Measurements from ENCODE around the gene MATN3.
A peak's percentile ranks its signal among the peaks of the same experiment; 100 is the strongest.

The MATN3 gene

DNA sequence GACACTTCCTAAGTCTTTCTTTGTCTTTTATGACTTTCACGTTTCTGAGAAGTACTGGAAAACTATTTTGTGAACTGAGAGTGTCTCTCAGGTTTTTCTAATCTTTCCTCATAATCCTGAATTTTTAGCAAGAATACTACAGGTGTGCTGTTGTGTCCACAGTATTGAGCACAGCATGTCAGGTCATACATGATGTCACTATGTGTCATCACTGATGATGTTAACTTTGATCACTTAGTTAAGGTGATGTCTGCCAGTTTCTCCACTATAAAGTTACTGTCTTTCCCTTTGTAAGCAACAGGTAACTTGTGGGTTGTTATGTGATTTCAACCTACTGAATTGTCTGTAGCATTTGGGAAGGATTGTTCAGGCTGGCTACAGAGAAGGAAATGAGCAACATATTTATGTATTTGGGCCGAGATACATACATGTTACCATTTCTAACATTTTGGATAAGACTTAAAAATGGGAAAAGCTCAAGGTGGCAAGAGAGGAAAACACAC is 11.1 kb downstream of the MATN3 start:
- ATAC-seq (replicated peaks): no peak

DNA sequence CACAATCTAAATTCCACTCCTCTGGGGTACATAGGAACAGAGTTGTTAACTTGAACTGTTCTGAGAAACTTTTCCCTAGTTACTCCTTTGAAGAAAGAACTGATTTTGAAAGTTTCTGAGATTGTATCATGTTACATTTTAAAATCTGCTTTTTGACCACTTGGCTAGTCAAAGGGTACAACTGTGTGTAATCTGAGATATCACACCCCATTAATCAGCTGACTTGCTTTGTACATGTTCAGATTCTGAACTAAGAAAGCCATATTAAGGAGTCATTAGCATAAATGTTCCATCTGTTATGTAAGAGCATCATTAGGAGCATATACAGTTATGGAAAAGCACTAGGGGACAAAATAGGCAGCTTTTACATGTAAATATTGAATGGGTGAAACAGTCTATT is 18.7 kb downstream of the MATN3 start:
- Mint-ChIP-seq H3K4me1 (peaks cover 8 to 13% of the 10 kb centered on the region in 2 donors), H3K36me3 (no peaks in the 10 kb centered on the region), H3K4me3 (no peak overlapping the region), H3K9me3 (no peaks in the 10 kb centered on the region), H3K27ac (no peak overlapping the region), H3K27me3 (peaks cover 24 to 41% of the 10 kb centered on the region in 2 donors)
- no peak for ATAC-seq (replicated peaks)
- DNase-seq: no peak

More for the DNA sequence above, 11.1 kb downstream of the MATN3 start:
- Mint-ChIP-seq H3K4me1 (no peaks in the 10 kb centered on the region), H3K4me3 (no peak overlapping the region), H3K36me3 (no peaks in the 10 kb centered on the region), H3K27ac (no peak overlapping the region), H3K9me3 (no peaks in the 10 kb centered on the region), H3K27me3 (peaks cover 40 to 51% of the 10 kb centered on the region in 2 donors)
- DNase-seq: no peak

DNA sequence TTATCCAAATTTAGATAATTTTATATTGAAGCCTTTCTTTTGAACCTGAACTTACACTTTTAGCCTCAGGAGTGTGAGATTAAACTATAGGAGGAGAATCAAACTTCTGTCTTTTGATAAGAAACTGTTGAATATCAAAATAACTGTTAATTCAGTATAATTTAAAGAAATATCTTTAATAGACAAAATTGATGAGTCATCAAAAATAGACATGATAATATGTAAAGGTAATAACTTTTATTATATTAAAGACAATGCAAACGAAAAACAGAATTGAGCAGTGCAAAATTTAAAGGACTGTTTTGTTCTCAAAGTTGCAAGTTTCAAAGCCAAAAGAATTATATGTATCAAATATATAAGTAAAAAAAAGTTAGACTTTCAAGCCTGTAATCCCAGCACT is 20.6 kb downstream of the MATN3 start:
- Mint-ChIP-seq H3K36me3 (no peaks in the 10 kb centered on the region), H3K27ac (no peak overlapping the region), H3K4me3 (no peak overlapping the region), H3K4me1 (peaks cover 17 to 21% of the 10 kb centered on the region in 2 donors), H3K27me3 (peaks cover 17 to 33% of the 10 kb centered on the region in 2 donors), H3K9me3 (no peaks in the 10 kb centered on the region)
- no peak for DNase-seq
- ATAC-seq (replicated peaks): no peak

DNA sequence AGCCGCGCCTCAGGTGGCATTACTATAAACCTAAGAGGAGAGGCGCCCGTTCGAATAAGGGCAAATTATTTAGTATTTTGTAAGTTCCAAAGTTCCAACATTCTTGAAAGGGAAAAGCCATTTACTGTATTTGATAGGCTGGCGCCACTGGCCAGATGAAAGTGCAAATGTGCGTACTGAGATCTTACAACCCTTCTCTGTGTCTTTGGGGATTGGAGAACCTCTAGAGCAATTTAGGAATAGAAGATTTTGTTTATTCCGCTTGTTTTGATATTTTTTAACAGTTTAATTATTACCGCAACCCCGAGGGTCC is 22.1 kb downstream of the MATN3 start:
- Mint-ChIP-seq H3K36me3 (peaks cover 7 to 11% of the 10 kb centered on the region in 2 donors), H3K27me3 (peaks cover 13 to 21% of the 10 kb centered on the region in 2 donors), H3K9me3 (no peaks in the 10 kb centered on the region), H3K4me1 (peaks cover 18 to 21% of the 10 kb centered on the region in 2 donors), H3K27ac (peak overlapping the region; percentile 92), H3K4me3 (peak overlapping the region; percentile 91 to 97)
- no peak for DNase-seq
- ATAC-seq (replicated peaks): no peak

GRCh38 chr2:19989667-19990415 is 22.6 kb downstream of the MATN3 start, which contains the start of gene WDR35:
Gene WDR35 (minus strand): TSS chr2:19990105. CDS start chr2:19990015, 90 bp downstream.
- ATAC-seq (replicated peaks) (peak; percentile 95 to 96), DNase-seq (peak; percentile 88)
- peaks cover 13 to 21% of the 10 kb centered on the region in 2 donors for H3K27me3 Mint-ChIP-seq
- H3K36me3 Mint-ChIP-seq: peaks cover 7 to 15% of the 10 kb centered on the region in 2 donors
- H3K27ac Mint-ChIP-seq: peak within 1 kb of the TSS; percentile 92
- peak within 1 kb of the TSS; percentile 91 to 97 for H3K4me3 Mint-ChIP-seq
- peaks cover 18 to 21% of the 10 kb centered on the region in 2 donors for H3K4me1 Mint-ChIP-seq
- no peaks in the 10 kb centered on the region for H3K9me3 Mint-ChIP-seq

DNA sequence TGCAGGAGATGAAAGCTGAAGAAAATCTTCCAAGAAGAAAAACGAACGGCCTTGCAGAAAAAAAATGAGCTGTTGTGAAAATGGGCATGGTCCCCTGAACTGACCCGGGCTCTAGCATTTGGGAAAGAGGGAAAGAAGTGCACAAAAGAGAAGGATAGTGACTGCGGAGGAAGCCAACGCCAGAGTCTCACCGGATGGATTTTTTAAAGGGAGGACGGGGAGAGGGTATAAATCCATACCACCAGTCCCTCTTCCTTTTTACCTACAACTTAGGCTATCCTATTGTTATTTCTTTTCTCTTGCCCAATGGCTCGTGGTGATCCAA is 23.2 kb downstream of the MATN3 start:
- H3K36me3 Mint-ChIP-seq: peaks cover 8 to 17% of the 10 kb centered on the region in 2 donors
- DNase-seq (no peak), ATAC-seq (replicated peaks) (no peak)
- peak overlapping the region; percentile 92 for H3K27ac Mint-ChIP-seq
- H3K4me1 Mint-ChIP-seq: peaks cover 18 to 21% of the 10 kb centered on the region in 2 donors
- peak overlapping the region; percentile 91 to 97 for H3K4me3 Mint-ChIP-seq
- peaks cover 13 to 17% of the 10 kb centered on the region in 2 donors for H3K27me3 Mint-ChIP-seq
- H3K9me3 Mint-ChIP-seq: no peaks in the 10 kb centered on the region

DNA sequence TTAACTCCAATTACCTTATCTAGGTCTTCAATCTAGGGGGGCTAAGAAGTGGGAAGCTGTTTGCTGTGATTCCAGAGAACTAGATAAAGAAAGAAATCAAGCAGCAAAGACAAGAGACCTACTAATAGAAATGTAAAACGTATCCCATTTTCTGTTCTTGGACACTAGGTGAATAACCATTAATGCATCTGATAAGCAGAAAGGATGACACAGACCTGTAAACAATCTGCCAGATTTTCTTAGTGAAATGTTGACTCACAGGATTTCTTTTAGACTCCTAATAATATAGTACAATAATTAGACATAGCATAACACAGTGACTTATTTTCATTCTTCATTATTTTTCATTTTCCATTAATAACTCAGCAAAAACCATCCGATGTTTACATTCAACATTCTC is 23.9 kb downstream of the MATN3 start:
- no peak for ATAC-seq (replicated peaks)
- peaks cover 18 to 21% of the 10 kb centered on the region in 2 donors for H3K4me1 Mint-ChIP-seq
- peaks cover 12 to 13% of the 10 kb centered on the region in 2 donors for H3K27me3 Mint-ChIP-seq
- H3K27ac Mint-ChIP-seq: no peak overlapping the region
- DNase-seq: no peak
- H3K4me3 Mint-ChIP-seq: peak overlapping the region; percentile 91 to 97
- H3K9me3 Mint-ChIP-seq: no peaks in the 10 kb centered on the region
- H3K36me3 Mint-ChIP-seq: peaks cover 12 to 21% of the 10 kb centered on the region in 2 donors

GRCh38 chr2:19987936-19988335 is 24.5 kb downstream of the MATN3 start:
- Mint-ChIP-seq H3K27me3 (peaks cover 6 to 7% of the 10 kb centered on the region in 2 donors), H3K36me3 (peaks cover 12 to 21% of the 10 kb centered on the region in 2 donors), H3K9me3 (no peaks in the 10 kb centered on the region), H3K4me1 (peaks cover 20 to 21% of the 10 kb centered on the region in 2 donors), H3K27ac (no peak overlapping the region), H3K4me3 (no peak overlapping the region)
- ATAC-seq (replicated peaks) (peak; percentile 67 to 77), DNase-seq (no peak)

DNA sequence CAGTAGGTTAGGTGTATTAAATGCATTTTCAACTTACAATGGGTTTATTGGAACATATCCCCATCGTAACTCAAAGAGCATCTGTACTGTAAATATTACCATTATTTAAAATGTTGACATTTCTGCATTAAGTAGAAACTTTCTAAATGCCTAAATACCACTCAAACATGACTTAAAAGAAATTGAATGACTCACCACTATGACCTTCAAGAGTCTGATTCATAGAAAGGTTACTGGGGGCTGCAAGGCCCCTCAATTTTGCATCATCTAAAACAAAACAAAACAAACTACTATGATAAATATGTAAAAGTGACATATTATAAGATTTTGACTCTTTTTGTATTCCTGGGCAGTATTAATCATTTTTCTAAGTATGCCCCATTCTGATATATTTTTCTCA is 30.2 kb downstream of the MATN3 start:
- no peak overlapping the region for H3K27ac Mint-ChIP-seq
- H3K36me3 Mint-ChIP-seq: peaks cover 15 to 33% of the 10 kb centered on the region in 2 donors
- H3K4me1 Mint-ChIP-seq: peaks cover 0 to 5% of the 10 kb centered on the region in 2 donors
- DNase-seq (no peak), ATAC-seq (replicated peaks) (no peak)
- no peaks in the 10 kb centered on the region for H3K9me3 Mint-ChIP-seq
- H3K4me3 Mint-ChIP-seq: no peak overlapping the region
- H3K27me3 Mint-ChIP-seq: no peaks in the 10 kb centered on the region

- Mint-ChIP-seq H3K4me1 (peaks cover 0 to 3% of the 10 kb centered on the region in 2 donors), H3K4me3 (no peak overlapping the region), H3K27ac (no peak overlapping the region), H3K36me3 (peaks cover 8 to 22% of the 10 kb centered on the region in 2 donors), H3K9me3 (no peaks in the 10 kb centered on the region), H3K27me3 (no peaks in the 10 kb centered on the region)
- ATAC-seq (replicated peaks) (no peak), DNase-seq (no peak)
Measured at GRCh38 chr2:19979932-19980331, 32.5 kb downstream of the MATN3 start.

DNA sequence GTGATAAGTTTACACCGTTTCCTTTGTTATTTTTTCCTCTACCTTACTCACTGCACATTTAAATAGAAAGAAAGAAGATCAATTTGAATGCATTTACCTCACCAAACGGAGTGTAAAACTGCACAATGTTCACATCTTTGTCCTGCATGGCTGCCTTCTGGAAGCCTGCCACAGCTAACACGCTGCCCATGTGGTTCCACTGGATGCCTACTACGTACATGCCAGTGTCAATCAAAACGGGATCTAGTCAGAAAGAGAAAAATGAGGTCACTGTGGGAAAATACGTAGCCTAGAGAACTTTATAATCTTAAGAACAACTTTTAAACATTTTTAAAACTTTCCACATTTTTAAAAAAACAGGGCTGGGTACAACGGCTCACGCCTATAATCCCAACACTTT is 39.0 kb downstream of the MATN3 start:
- Mint-ChIP-seq H3K4me3 (no peak overlapping the region), H3K9me3 (no peaks in the 10 kb centered on the region), H3K36me3 (peaks cover 16 to 26% of the 10 kb centered on the region in 2 donors), H3K27ac (no peak overlapping the region), H3K4me1 (no peaks in the 10 kb centered on the region), H3K27me3 (no peaks in the 10 kb centered on the region)
- no peak for ATAC-seq (replicated peaks)
- no peak for DNase-seq

GRCh38 chr2:19971691-19972090 is 40.8 kb downstream of the MATN3 start:
- H3K4me1 Mint-ChIP-seq: no peaks in the 10 kb centered on the region
- no peak overlapping the region for H3K27ac Mint-ChIP-seq

DNA sequence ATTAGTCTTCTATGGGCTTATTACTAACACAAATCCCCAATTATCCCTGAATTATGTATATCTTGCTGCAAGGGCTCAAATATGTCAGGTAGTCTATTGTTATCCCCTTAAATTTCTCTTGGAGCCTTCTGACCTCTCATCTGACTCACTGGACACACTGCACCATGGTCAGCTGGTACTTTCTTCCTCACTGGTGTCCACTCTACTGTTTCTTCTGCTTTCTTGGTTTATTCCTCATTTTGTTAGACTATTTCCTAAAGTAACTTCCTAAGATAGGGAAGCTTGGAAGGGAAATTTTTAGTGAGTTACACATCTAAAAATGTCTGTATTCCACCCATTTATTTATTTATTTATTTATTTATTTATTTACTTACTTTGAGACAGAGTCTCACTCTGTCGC is 49.1 kb downstream of the MATN3 start:
- Mint-ChIP-seq H3K4me1 (no peaks in the 10 kb centered on the region), H3K27ac (no peak overlapping the region), H3K36me3 (peaks cover 11 to 39% of the 10 kb centered on the region in 2 donors), H3K27me3 (no peaks in the 10 kb centered on the region), H3K9me3 (no peaks in the 10 kb centered on the region), H3K4me3 (no peak overlapping the region)
- ATAC-seq (replicated peaks) (no peak), DNase-seq (no peak)

More at GRCh38 chr2:19971691-19972090, 40.8 kb downstream of the MATN3 start:
- no peaks in the 10 kb centered on the region for H3K9me3 Mint-ChIP-seq
- H3K4me3 Mint-ChIP-seq: no peak overlapping the region
- H3K36me3 Mint-ChIP-seq: peaks cover 16 to 34% of the 10 kb centered on the region in 2 donors
- DNase-seq (no peak), ATAC-seq (replicated peaks) (no peak)
- no peaks in the 10 kb centered on the region for H3K27me3 Mint-ChIP-seq

- peaks cover 3 to 8% of the 10 kb centered on the region in 2 donors for H3K36me3 Mint-ChIP-seq
- no peak overlapping the region for H3K27ac Mint-ChIP-seq
- ATAC-seq (replicated peaks) (peak; percentile 88), DNase-seq (peak; percentile 22)
- H3K27me3 Mint-ChIP-seq: no peaks in the 10 kb centered on the region
- H3K9me3 Mint-ChIP-seq: no peaks in the 10 kb centered on the region
- H3K4me1 Mint-ChIP-seq: no peaks in the 10 kb centered on the region
- H3K4me3 Mint-ChIP-seq: no peak overlapping the region
Measured at GRCh38 chr2:19955544-19956422, 56.7 kb downstream of the MATN3 start.
